IPS DF 6.9 (cell line): ENCODE measurements around the gene VMP1.

Experiments
- DNase-seq: peaks from one replicate; pipeline ENCODE4 v3.0.0-alpha.2; 2013; ENCODE audit warnings: low read depth, low spot score
- H3K27ac ChIP-seq: one replicate; pipeline ENCODE4 v1.5.1; 2013; ENCODE audit warnings: low read length, control low read depth
- H3K27me3 ChIP-seq: 2 replicates; pipeline ENCODE4 v1.6.1; 2013; ENCODE audit warnings: mild to moderate bottlenecking, low read length; ENCODE audit not compliant: control insufficient read depth, insufficient read depth
- H3K36me3 ChIP-seq: 2 replicates; pipeline ENCODE4 v1.6.1; 2013; ENCODE audit warnings: low read length; ENCODE audit not compliant: control insufficient read depth, insufficient read depth
- H3K4me1 ChIP-seq: 2 replicates; pipeline ENCODE4 v1.6.1; 2013; ENCODE audit warnings: low read length; ENCODE audit not compliant: control insufficient read depth, insufficient read depth
- H3K4me3 ChIP-seq: 2 replicates; pipeline ENCODE4 v1.5.1; 2013; ENCODE audit warnings: mild to moderate bottlenecking, low read length
- H3K9me3 ChIP-seq: 2 replicates; pipeline ENCODE4 v1.6.1; 2013; ENCODE audit warnings: low read length, inconsistent platforms; ENCODE audit not compliant: control insufficient read depth, insufficient read depth
- WGBS: extraction: QIAGEN DNeasy Blood & Tissue Kit; methylation state at CpG from one replicate; pipeline ENCODE4 v1.1.7; 2013; ENCODE audit warnings: mixed read lengths, missing lambda C conversion rate; ENCODE audit not compliant: insufficient read length, insufficient coverage; 5-methylcytosine and 5-hydroxymethylcytosine counted together

The VMP1 gene

GRCh38 chr17:59727817-59728533 lies 20.5 kb downstream of the VMP1 start:
- Histone ChIP-seq H3K27ac (no peak overlapping the region), H3K27me3 (no peaks in the 10 kb centered on the region), H3K4me3 (no peak overlapping the region), H3K4me1 (no peaks in the 10 kb centered on the region), H3K36me3 (no peaks in the 10 kb centered on the region), H3K9me3 (no peaks in the 10 kb centered on the region)
- WGBS, result 100% methylated on average over 1 of the region's 1 CpG
- DNase-seq, result no peak

DNA sequence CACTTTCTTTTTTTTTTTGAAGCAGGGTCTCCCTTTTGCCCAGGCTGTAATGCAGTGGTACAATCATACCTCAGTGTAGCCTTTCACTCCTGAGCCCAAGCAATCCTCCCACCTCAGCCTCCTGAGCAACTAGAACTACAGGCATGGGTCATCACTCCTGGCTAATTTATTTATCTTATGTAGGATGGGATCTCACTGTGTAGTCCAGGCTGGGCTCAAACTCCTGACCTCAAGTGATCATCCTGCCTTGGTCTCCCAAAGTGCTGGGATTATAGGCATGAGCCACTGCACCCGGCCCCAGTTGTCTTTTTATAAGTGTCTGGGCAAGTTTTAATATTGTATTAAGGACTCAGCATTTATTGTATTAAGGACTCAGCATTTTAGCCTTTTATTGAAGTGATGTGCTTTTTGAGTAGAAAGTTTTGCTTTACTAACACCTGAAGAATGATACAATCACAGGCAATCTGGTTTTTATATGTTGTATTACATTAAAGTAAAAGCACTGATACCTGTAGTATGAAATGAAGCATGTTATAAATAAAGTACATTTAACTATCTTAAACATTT lies 22.9 kb downstream of the VMP1 start:
- no peaks in the 10 kb centered on the region for H3K9me3 ChIP-seq
- H3K4me1 ChIP-seq, result no peaks in the 10 kb centered on the region
- DNase-seq, result no peak
- H3K36me3 ChIP-seq, result no peaks in the 10 kb centered on the region
- H3K4me3 ChIP-seq, result no peak overlapping the region
- no CpG with 5 or more reads among the region's 1 CpG for WGBS
- no peaks in the 10 kb centered on the region for H3K27me3 ChIP-seq
- no peak overlapping the region for H3K27ac ChIP-seq

DNA sequence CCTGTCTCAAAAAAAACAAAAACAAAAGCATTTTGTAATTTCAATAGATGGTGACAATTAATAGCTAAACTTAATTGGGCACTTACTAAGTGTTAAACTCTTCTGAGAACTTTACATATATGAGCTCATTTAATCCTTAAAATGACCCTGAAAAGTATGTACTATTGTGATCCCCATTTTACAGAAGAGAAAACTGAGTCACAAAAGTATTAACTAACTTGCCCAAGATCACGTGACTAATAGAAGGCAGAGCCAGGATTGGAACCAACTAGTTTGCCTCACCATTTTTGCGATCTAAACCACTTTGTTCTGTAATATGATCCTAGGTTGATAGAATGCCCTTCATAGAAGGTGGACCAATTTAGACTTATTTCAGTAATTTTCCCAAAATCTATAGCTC lies 26.2 kb downstream of the VMP1 start:
- Histone ChIP-seq H3K9me3 (no peaks in the 10 kb centered on the region), H3K27me3 (no peaks in the 10 kb centered on the region), H3K27ac (no peak overlapping the region), H3K4me1 (no peaks in the 10 kb centered on the region), H3K36me3 (no peaks in the 10 kb centered on the region), H3K4me3 (no peak overlapping the region)
- no CpG with 5 or more reads among the region's 2 CpGs for WGBS
- no peak for DNase-seq

GRCh38 chr17:59734226-59734625 lies 26.8 kb downstream of the VMP1 start:
- Histone ChIP-seq H3K9me3 (no peaks in the 10 kb centered on the region), H3K36me3 (no peaks in the 10 kb centered on the region), H3K27ac (no peak overlapping the region), H3K27me3 (no peaks in the 10 kb centered on the region), H3K4me1 (no peaks in the 10 kb centered on the region), H3K4me3 (no peak overlapping the region)
- no peak for DNase-seq
- no CpG with 5 or more reads among the region's 5 CpGs for WGBS

DNA sequence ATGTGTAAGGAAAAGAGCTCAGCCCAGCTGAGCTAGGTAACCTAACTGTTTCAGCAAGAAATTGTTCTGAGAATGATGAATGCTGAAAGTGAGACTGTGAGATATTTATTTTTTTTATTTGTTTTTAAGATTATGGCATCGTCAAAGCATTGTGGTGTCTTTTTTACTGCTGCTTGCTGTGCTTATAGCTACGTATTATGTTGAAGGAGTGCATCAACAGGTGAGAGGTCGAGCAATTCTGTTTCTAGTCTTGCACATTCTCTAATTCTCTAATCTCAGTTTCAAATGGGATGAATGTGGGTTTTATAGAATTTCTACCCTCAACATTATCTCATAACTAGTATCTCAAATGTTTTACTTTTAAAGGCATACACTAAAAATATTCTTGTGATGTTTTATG lies 29.9 kb downstream of the VMP1 start:
- H3K27ac ChIP-seq, result no peak overlapping the region
- DNase-seq, result no peak
- H3K36me3 ChIP-seq, result no peaks in the 10 kb centered on the region
- no peaks in the 10 kb centered on the region for H3K9me3 ChIP-seq
- H3K27me3 ChIP-seq, result no peaks in the 10 kb centered on the region
- no peaks in the 10 kb centered on the region for H3K4me1 ChIP-seq
- no peak overlapping the region for H3K4me3 ChIP-seq
- no CpG with 5 or more reads among the region's 3 CpGs for WGBS

DNA sequence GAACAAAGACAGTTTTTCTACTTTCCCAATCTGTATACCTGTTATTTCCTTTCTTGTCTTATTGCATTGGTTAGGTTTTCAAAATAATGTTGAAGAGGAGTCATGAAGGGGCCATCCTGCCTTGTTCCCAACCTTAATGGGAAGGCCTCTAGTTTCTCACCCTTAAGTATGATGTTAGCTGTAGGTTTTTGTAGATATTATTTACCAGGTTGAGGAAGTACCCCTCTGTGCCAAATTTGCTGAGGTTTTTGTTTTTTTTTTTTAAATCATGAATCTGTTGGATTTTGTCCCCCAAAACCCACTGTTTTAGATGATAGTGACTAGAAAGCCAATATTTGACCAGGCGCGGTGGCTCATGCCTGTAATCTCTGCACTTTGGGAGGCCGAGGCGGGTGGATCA lies 36.4 kb downstream of the VMP1 start:
- Histone ChIP-seq H3K4me1 (no peaks in the 10 kb centered on the region), H3K4me3 (no peak overlapping the region), H3K36me3 (no peaks in the 10 kb centered on the region), H3K9me3 (no peaks in the 10 kb centered on the region), H3K27me3 (no peaks in the 10 kb centered on the region), H3K27ac (no peak overlapping the region)
- DNase-seq, result no peak
- no CpG with 5 or more reads among the region's 4 CpGs for WGBS

GRCh38 chr17:59745040-59745439 lies 37.6 kb downstream of the VMP1 start:
- no peak for DNase-seq
- no peaks in the 10 kb centered on the region for H3K9me3 ChIP-seq
- H3K4me3 ChIP-seq, result no peak overlapping the region
- no peak overlapping the region for H3K27ac ChIP-seq
- no peaks in the 10 kb centered on the region for H3K27me3 ChIP-seq
- no peaks in the 10 kb centered on the region for H3K36me3 ChIP-seq
- 100% methylated on average over 1 of the region's 2 CpGs for WGBS
- H3K4me1 ChIP-seq, result no peaks in the 10 kb centered on the region

DNA sequence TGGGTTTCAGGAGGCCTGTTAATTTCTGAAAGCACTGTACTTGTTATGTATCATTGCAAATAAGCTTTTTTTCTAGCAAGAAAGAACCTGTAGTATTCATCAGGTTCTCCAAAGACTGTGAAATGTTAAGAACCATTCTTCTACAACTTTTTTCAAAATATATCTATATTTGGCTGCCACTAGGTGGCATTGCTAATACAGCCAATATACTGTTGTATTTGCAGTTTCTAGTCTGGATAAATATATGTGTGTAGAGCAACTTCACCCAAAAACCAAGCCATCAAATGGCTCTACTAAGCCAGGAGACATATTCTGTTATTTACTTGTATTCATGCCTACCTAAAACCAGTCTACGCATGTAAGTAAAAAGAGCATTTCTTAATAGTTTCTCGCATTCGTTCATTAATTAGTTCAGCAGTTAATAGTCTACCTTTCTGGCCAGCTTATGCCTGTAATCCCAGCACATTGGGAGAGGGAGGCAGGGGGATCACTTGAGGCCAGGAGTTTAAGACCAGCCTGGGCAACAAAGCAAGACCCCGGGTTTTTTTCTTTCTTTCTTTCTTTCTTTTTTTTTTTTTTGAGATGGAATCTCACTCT lies 39.5 kb downstream of the VMP1 start:
- Histone ChIP-seq H3K27me3 (no peaks in the 10 kb centered on the region), H3K27ac (no peak overlapping the region), H3K4me1 (no peaks in the 10 kb centered on the region), H3K4me3 (no peak overlapping the region), H3K36me3 (no peaks in the 10 kb centered on the region), H3K9me3 (no peaks in the 10 kb centered on the region)
- WGBS, result no CpG with 5 or more reads among the region's 4 CpGs
- DNase-seq, result no peak

- H3K27ac ChIP-seq, result no peak overlapping the region
- no CpG with 5 or more reads among the region's 1 CpG for WGBS
These were observed 41.1 kb downstream of the VMP1 start for GRCh38 chr17:59748591-59748990.

DNA sequence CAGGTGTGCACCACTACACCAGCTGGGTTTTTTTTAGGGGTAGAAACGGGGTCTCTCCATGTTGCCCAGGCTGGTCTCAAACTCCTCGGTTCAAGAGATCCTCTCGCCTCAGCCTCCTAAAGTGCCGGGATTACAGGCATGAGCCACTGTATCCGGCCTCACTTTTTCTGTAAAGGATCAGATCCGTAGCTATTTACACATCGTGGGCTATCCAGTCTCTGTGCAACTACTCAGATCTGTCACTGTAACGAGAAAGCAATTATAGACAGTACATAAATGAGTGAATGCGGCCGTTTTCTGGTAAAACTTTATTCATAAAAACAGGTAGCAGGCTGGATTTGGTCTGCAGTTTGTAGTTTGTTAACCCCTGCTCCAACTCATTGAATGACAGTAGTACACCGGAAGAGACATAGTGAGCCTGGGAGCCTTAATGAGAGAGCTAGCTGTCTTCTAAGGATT lies 44.5 kb downstream of the VMP1 start:
- Histone ChIP-seq H3K4me1 (no peaks in the 10 kb centered on the region), H3K9me3 (no peaks in the 10 kb centered on the region), H3K27me3 (no peaks in the 10 kb centered on the region), H3K4me3 (no peak overlapping the region), H3K27ac (no peak overlapping the region), H3K36me3 (no peaks in the 10 kb centered on the region)
- no CpG with 5 or more reads among the region's 11 CpGs for WGBS
- no peak for DNase-seq

More at GRCh38 chr17:59748591-59748990, 41.1 kb downstream of the VMP1 start:
- no peaks in the 10 kb centered on the region for H3K27me3 ChIP-seq
- no peak for DNase-seq
- no peak overlapping the region for H3K4me3 ChIP-seq
- no peaks in the 10 kb centered on the region for H3K9me3 ChIP-seq
- H3K4me1 ChIP-seq, result no peaks in the 10 kb centered on the region
- H3K36me3 ChIP-seq, result no peaks in the 10 kb centered on the region

GRCh38 chr17:59752446-59752845 lies 45.0 kb downstream of the VMP1 start:
- H3K27me3 ChIP-seq, result no peaks in the 10 kb centered on the region
- no peak for DNase-seq

More at GRCh38 chr17:59752446-59752845, 45.0 kb downstream of the VMP1 start:
- Histone ChIP-seq H3K4me3 (no peak overlapping the region), H3K4me1 (no peaks in the 10 kb centered on the region), H3K9me3 (no peaks in the 10 kb centered on the region), H3K36me3 (no peaks in the 10 kb centered on the region), H3K27ac (no peak overlapping the region)
